Measurements from ENCODE around the gene MSH5. TPM values are rescaled to one million over a fixed set of nuclear protein-coding genes. Genes with fewer than 3 reads are reported as not detected.

The MSH5 gene
- total RNA-seq, 2 donors from 2014 or later, result 6.7 to 12.9 TPM

GRCh38 chr6:31720196-31720770 is 19.5 kb upstream of the MSH5 start:
- 65 to 72% methylated on average over 5 of the region's 5 CpGs for WGBS, 2 donors
- Histone ChIP-seq H3K27ac (no peak overlapping the region), H3K4me3 (no peak overlapping the region), H3K4me1 (peaks cover 11% of the 10 kb centered on the region), H3K36me3 (replicated peaks in 1 of 2; ENCODE audit: insufficient read depth in 1 of 2, low read depth in 2 of 2) (no peaks in the 10 kb centered on the region), H3K27me3 (no peaks in the 10 kb centered on the region), H3K9me3 (no peaks in the 10 kb centered on the region)
- TF ChIP-seq POLR2A (IDR thresholded peaks at IDR 0.05) (no peak), CTCF (IDR thresholded peaks at IDR 0.05) (no peak)
- DNase-seq, result no peak
- ATAC-seq, result no peak
- intact Hi-C loops (cut with DNase I), result no loop called here

GRCh38 chr6:31721351-31722020 is 18.3 kb upstream of the MSH5 start, which contains the start of gene LY6G6C:
LY6G6C (minus strand) TSS chr6:31721746; CDS start chr6:31721679, 67 bp downstream.
- no peak within 1 kb of the TSS for H3K27ac ChIP-seq
- H3K4me1 ChIP-seq, result peaks cover 11% of the 10 kb centered on the region
- no peaks in the 10 kb centered on the region for H3K9me3 ChIP-seq
- H3K36me3 ChIP-seq (replicated peaks in 1 of 2; ENCODE audit: insufficient read depth in 1 of 2, low read depth in 2 of 2), result no peaks in the 10 kb centered on the region
- WGBS, 2 donors, result 72 to 90% methylated on average over 4 of the region's 4 CpGs
- no peaks in the 10 kb centered on the region for H3K27me3 ChIP-seq
- H3K4me3 ChIP-seq, result no peak within 1 kb of the TSS
- intact Hi-C loops (cut with DNase I), result no loop called here
- no peak for DNase-seq
- no peak for ATAC-seq
- TF ChIP-seq CTCF (IDR thresholded peaks at IDR 0.05), result no peak
- no peak for TF ChIP-seq POLR2A (IDR thresholded peaks at IDR 0.05)

- WGBS, 2 donors, result 82% methylated on average over 3 of the region's 3 CpGs; no CpG with 5 or more reads in 1 of the 2 donors
- Histone ChIP-seq H3K27me3 (no peaks in the 10 kb centered on the region), H3K9me3 (no peaks in the 10 kb centered on the region), H3K4me3 (no peak overlapping the region), H3K27ac (no peak overlapping the region), H3K4me1 (peaks cover 11% of the 10 kb centered on the region), H3K36me3 (replicated peaks in 1 of 2; ENCODE audit: insufficient read depth in 1 of 2, low read depth in 2 of 2) (no peaks in the 10 kb centered on the region)
- TF ChIP-seq CTCF (IDR thresholded peaks at IDR 0.05) (no peak), POLR2A (IDR thresholded peaks at IDR 0.05) (no peak)
- ATAC-seq (no peak), DNase-seq (no peak)
- intact Hi-C loops (cut with DNase I), result no loop called here
These were observed 17.6 kb upstream of the MSH5 start for GRCh38 chr6:31722173-31722572.

GRCh38 chr6:31723245-31723979 is 16.4 kb upstream of the MSH5 start, which contains the start of gene MPIG6B:
MPIG6B (plus strand) TSS chr6:31723373; CDS start chr6:31723384, 11 bp downstream.
- Histone ChIP-seq H3K9me3 (no peaks in the 10 kb centered on the region), H3K27ac (no peak within 1 kb of the TSS), H3K4me1 (peaks cover 11% of the 10 kb centered on the region), H3K27me3 (no peaks in the 10 kb centered on the region), H3K36me3 (replicated peaks in 1 of 2; ENCODE audit: insufficient read depth in 1 of 2, low read depth in 2 of 2) (no peaks in the 10 kb centered on the region), H3K4me3 (no peak within 1 kb of the TSS)
- TF ChIP-seq POLR2A (IDR thresholded peaks at IDR 0.05), result no peak
- TF ChIP-seq CTCF (IDR thresholded peaks at IDR 0.05), result no peak
- intact Hi-C loops (cut with DNase I), result no loop called here
- WGBS, 2 donors, result 71 to 76% methylated on average over 30 to 46 of the region's 46 CpGs
- ATAC-seq, result no peak
- no peak for DNase-seq
